NCI-H446 treated with DMSO at 0.1 percent for 48 hours (cell line): ENCODE measurements around the gene KCNIP1.

Experiments
- DNase-seq: peaks from one replicate; lab custom pipeline; 2025; lab: John Stamatoyannopoulos, UW

Gene KCNIP1

DNA sequence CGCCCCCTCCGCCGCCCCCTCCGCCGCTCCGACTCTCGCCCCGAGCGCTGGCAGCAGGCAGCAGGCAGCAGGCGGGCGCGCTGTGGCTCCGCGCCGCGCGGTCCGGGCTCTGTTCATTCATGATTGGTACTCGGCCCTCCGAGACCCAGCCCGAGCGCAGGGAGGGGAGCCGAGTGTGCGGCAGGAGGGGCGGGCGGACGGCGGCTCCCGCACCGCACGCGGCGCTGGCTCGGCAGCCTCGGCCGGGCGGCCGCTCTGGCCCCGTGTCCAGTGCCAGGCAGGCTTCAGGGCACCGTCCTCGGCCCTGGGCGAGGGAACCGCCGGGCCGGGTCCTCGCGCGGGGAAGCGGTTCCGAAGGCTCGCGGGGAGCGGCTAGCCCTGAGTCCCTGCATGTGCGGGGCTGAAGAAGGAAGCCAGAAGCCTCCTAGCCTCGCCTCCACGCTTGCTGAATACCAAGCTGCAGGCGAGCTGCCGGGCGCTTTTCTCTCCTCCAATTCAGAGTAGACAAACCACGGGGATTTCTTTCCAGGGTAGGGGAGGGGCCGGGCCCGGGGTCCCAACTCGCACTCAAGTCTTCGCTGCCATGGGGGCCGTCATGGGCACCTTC is at the start of gene KCNIP1:
KCNIP1 (plus strand) TSS at position 31 of the 607 bp plus-strand sequence.
- no peak for DNase-seq

GRCh38 chr5:170463426-170463825 is 40.4 kb upstream of the KCNIP1 start:
- no peak for DNase-seq

DNA sequence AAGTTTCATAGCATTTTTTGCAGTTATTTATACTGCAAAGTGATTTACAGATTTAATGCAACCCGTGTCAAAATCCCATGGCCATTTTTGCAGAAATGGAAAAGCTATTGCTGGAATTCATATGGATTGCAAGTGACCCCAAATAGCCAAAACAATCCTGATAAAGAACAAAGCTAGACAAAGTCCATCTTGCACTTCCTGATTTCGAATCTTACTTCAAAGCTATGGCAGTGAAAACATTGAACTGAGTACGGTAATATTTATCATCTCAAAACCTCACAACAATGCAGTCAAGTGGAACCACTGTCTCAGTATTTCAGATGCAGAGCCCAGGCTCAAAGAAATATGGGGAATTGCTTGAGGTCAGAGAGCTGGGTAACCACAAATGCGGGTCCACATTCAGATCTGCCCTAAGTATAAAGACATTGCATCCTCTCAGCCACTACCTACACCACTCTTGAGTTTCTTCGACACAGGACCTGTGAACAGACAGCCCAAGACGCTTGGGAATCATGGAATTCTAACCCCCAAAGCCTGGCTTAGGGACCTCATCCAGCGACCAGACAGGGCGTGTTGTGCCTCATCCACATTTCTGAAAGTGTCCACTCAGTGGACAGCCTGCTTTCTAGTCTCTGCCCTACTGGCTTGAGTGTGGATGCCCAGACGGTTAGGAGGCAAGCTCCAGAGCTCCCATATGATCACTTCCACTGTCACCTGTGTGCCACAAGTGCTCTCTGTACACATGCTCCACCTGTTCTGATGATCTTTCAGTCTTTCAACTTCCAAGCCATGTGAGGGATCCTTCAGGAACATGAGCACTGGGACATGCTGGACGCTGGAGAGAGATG is 39.3 kb upstream of the KCNIP1 start:
- DNase-seq: no peak

DNA sequence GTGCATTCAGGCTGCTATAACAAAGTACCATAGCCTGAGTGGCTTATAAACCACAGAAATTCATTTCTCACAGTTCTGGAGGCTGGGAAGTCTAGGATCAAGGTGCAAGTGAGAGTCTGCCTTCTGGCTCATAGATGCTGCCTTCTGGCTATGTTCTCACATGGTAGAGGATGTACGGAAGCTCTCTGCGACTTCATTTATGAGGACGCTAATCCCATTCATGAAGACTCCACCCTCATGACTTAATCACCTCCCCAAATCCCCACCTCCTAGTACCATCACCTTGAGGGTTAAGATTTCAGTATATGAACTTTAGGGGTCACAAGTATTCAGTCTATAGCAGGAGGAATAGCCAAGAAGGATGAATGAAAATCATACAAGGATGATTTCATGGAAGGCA is 37.3 kb upstream of the KCNIP1 start:
- no peak for DNase-seq

- no peak for DNase-seq
Measured at GRCh38 chr5:170466988-170467707, 36.7 kb upstream of the KCNIP1 start.

DNA sequence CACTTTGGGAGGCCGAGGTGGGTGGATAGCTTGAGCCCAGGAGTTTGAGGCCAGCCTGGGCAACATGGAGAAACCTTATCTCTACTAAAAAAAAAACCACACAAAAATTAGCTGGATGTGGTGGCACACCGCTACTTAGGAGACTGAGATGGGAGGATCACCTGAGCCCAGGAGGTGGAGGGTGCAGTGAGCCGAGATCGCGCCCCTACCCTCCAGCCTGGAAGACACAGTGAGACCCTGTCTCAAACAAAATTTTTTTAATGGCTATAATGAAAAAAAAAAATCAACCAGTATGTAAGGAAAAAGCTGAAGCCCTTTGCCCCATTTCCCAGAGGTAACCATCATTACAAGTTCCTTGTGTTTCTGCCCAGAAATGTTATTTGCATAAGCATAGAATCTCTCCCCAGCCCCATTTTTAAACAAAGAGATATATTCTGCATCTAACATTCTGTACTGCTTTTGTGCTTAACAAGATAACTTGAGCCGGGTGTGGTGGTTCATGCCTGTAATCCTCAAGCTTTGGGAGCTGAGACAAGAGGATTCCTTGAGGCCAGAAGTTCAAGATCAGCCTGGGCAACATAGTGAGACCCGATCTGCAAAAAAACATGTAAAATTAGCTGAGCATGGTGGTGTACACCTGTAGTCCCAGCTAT is 35.1 kb upstream of the KCNIP1 start:
- DNase-seq: no peak

DNA sequence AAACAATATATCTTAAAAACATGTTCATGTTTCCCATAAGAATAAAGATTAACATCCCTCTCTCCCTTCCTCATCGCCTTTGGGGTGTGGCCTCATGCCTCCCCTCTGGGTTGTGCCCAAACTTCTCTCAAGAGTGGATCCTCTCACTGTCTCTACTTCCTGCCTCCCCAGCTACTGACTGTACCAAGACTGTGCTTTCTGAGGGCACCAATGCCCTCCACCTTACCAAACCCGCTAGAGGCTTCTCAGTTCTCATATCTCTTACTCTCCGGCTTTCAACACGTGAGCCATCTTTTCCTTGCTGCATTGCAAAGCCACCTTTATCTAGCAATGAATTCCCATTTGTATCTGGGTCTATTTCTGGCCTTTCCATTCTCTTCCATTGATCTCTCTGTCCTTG is 34.4 kb upstream of the KCNIP1 start:
- no peak for DNase-seq

- no peak for DNase-seq
Measured at GRCh38 chr5:170470275-170470674, 33.5 kb upstream of the KCNIP1 start.

DNA sequence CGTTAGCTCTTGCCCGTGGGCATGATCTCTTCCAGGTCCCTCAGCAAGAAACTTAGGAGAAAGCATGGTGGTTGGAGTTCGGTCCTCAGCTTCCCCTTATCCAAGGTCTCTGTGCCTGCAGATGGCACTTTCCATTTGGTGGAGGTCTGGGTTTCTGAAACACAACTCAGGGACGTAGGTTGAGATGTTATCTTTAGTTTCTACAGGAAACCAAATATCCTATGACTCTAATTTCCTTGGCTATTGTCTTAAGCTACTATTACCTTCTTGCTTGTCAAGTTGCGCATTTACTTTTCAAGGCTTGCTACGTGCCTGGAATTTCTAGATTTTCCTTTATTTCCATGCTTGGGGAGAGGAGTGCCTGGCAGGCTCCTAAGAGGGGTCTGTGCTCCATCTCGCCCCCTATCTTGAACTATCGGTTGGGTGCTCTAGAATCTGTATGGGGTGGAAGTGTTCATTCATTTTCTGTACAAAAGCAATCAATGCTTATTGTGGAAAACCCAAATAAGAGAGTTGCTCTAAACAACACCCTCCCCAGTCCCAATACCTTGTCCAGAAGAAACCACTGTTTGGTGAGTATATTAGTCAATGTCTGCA is 32.9 kb upstream of the KCNIP1 start:
- DNase-seq: no peak

GRCh38 chr5:170471551-170472178 is 32.2 kb upstream of the KCNIP1 start:
- no peak for DNase-seq

DNA sequence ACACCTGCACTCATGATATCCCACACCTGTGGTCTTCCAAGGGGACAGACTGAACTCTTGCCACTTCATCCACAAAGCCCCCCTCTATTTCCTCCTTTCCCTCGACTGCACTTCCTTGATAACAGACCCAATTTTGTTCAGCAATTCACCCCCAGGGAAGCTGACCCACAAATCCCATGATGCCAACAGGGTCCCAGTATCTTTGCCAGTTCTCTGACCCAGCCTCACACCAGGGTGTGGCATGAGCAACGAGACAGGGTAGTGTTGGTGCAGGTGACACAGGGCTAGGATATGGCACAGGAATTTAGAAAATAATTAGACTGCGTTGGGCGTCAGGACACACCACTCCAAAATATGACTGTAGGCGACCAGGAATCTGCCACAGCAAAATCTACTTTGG is 30.2 kb upstream of the KCNIP1 start:
- DNase-seq: no peak

DNA sequence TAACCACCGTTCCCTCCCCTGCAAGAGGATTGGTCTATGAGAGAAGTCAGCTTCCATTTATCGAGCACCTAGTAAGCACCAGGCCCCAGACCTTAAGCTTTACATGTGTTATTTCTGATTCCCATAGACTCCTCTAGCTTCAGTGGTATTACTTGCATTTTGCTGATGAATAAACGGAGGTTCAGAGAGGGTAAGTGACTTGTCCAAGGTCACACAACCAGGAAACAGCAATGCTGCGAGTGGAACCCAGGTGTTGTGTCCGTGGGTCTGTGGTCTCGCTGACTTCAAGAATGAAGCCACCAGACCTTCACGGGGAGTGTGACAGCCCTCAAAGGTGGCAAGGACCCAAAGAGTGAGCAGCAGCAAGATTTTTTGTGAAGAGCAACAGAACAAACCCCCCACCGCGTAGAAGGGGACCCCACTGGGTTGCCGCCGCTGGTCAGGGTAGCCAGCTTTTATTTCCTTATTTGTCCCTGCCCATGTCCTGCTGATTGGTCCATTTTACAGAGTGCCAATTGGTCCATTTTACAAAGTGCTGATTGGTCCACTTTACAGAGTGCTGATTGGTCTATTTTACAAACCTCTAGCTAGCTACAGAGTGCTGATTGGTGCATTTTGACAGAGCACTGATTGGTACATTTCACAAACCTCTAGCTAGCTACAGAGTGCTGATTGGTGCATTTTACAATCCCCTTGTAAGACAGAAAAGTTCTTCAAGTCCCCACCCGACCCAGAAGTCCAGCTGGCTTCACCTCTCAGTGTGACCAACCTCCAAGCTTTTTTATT is 29.1 kb upstream of the KCNIP1 start:
- no peak for DNase-seq

GRCh38 chr5:170475294-170476000 is 28.4 kb upstream of the KCNIP1 start:
- DNase-seq: no peak

- DNase-seq: no peak
Measured at GRCh38 chr5:170476704-170477103, 27.1 kb upstream of the KCNIP1 start.

- DNase-seq: no peak
Measured at GRCh38 chr5:170477906-170478305, 25.9 kb upstream of the KCNIP1 start.

DNA sequence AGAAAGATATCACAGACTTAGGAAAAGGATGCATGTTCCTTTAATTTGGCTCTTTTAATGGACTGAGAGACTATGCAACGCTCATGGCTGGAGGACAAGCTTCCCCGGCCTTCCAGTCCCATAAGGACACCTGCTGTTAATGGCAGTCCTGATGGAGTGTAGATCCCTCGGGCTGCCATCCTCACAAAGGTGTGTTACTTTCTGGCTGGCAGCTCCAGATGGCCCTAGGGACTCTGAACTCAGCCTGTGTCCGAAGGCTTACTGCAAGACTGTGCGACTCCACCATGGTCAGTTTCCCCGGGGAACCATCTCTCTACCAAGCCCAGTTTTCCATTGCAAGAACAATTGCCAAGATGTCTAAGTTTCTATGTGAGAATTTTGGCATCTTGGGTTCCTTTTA is 25.5 kb upstream of the KCNIP1 start:
- no peak for DNase-seq

- no peak for DNase-seq
Measured at GRCh38 chr5:170479484-170479883, 24.3 kb upstream of the KCNIP1 start.

- DNase-seq: no peak
Measured at GRCh38 chr5:170480260-170480659, 23.6 kb upstream of the KCNIP1 start.

DNA sequence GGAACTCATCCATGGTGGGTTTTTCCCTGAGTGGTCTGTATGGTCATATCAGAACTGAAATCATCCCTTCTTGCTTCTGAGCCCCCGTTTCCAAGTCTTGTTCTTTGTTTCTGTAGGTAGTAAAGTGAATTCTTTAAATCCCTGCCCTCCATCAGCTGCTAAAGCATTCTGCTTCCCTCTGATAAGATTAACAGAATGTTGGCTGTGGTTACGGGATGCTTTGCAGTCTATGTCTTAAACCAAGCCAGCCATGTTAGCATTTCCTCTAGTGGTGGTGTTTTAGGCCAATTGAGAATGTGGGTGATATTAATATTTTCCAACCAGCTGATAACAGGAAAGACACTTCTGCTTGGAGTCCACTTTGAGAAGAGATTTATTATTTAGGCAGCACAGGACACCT is 22.0 kb upstream of the KCNIP1 start:
- DNase-seq: no peak

DNA sequence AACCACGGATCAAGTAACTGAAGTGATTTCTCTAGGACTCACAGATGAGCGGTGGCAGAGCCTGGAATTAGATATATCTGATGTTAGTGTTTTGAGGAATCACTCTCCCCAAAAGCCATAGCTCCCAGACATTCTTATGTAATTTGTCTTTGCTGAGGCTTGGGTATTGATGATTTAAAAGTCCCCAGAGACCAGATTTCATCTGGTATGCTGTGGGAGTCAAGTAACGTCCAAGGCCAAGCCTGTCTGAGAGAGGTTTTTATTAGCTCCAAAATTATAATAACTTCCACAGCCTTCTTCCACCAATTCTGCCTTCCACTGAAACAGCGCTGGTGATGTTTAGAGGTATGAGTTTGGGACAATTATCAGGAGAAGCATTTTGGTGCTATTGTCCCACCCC is 21.3 kb upstream of the KCNIP1 start:
- DNase-seq: no peak
